Measurements from ENCODE around the gene LLPH.
A peak's percentile ranks its signal among the peaks of the same experiment; 100 is the strongest.
"Not testable (repeated sequence)": the region's sequence is repeated elsewhere in the genome, so short reads cannot be mapped to it uniquely, and the experiment has no call there.

The LLPH gene

GRCh38 chr12:66130267-66131066 lies at the start of gene LLPH:
LLPH (minus strand) TSS chr12:66130750; CDS start chr12:66129106, 1,644 bp downstream.
- peak; percentile 84 for DNase-seq

- DNase-seq, result no peak
Observed at GRCh38 chr12:66176105-66176900, 45.8 kb upstream of the LLPH start.

- DNase-seq, result not testable (repeated sequence)
Observed at GRCh38 chr12:66174391-66175325, 44.1 kb upstream of the LLPH start.

- no peak for DNase-seq
Observed at GRCh38 chr12:66170606-66171005, 40.1 kb upstream of the LLPH start.

- peak; percentile 83 for DNase-seq
Observed at GRCh38 chr12:66169221-66170170, 38.9 kb upstream of the LLPH start, which contains the start of gene TMBIM4. TMBIM4 (minus strand) TSS chr12:66169996; CDS start chr12:66169951, 45 bp downstream.

- no peak for DNase-seq
Observed at GRCh38 chr12:66168410-66168809, 37.9 kb upstream of the LLPH start.

- no peak for DNase-seq
Observed at GRCh38 chr12:66166561-66166960, 36.0 kb upstream of the LLPH start.

GRCh38 chr12:66165141-66165540 lies 34.6 kb upstream of the LLPH start:
- DNase-seq, result no peak

GRCh38 chr12:66164349-66164821 lies 33.8 kb upstream of the LLPH start:
- DNase-seq, result no peak

GRCh38 chr12:66163289-66163688 lies 32.7 kb upstream of the LLPH start:
- no peak for DNase-seq

GRCh38 chr12:66162701-66163100 lies 32.2 kb upstream of the LLPH start:
- DNase-seq, result no peak

- DNase-seq, result no peak
Observed at GRCh38 chr12:66160704-66161103, 30.2 kb upstream of the LLPH start.

GRCh38 chr12:66159123-66159522 lies 28.6 kb upstream of the LLPH start:
- DNase-seq, result no peak

GRCh38 chr12:66156654-66157053 lies 26.1 kb upstream of the LLPH start:
- DNase-seq, result no peak

GRCh38 chr12:66154776-66155175 lies 24.2 kb upstream of the LLPH start:
- no peak for DNase-seq

- DNase-seq, result no peak
Observed at GRCh38 chr12:66152732-66153131, 22.2 kb upstream of the LLPH start.

- no peak for DNase-seq
Observed at GRCh38 chr12:66149702-66150398, 19.3 kb upstream of the LLPH start.

- no peak for DNase-seq
Observed at GRCh38 chr12:66144791-66145754, 14.5 kb upstream of the LLPH start.

GRCh38 chr12:66143868-66144267 lies 13.3 kb upstream of the LLPH start:
- DNase-seq, result no peak

GRCh38 chr12:66142826-66143225 lies 12.3 kb upstream of the LLPH start:
- no peak for DNase-seq

Data from NCI-H1092 (cell line).